Measurements from ENCODE around the gene ZBTB18. TPM values are rescaled to one million over a fixed set of nuclear protein-coding genes. Genes with fewer than 3 reads are reported as not detected.

Gene ZBTB18
- polyA plus RNA-seq, 3 donors, result 3.0 to 45.5 (median 3.6) TPM

GRCh38 chr1:244010703-244011123 is 40.4 kb upstream of the ZBTB18 start:
- Mint-ChIP-seq H3K36me3 (no peaks in the 10 kb centered on the region), H3K27ac (peak overlapping the region in 3 of 7 donors; percentile 31 to 83 (median 56)), H3K27me3 (ENCODE audit: low read depth in 3 of 3) (peaks cover 0 to 2% (median 2%) of the 10 kb centered on the region in 3 donors), H3K4me1 (peaks cover 14% of the 10 kb centered on the region), H3K9me3 (no peaks in the 10 kb centered on the region), H3K4me3 (peak overlapping the region; percentile 51 to 59)
- no peak overlapping the region for H3K9ac ChIP-seq (ENCODE audit: insufficient read depth, low read length, poor library complexity, severe bottlenecking)
- WGBS (ENCODE audit: insufficient coverage), result no CpG with 5 or more reads among the region's 2 CpGs
- peak in 1 of 3 donors; percentile 14 for DNase-seq
- intact Hi-C loops (cut with micrococcal nuclease), result no loop called here
- no peaks in the 10 kb centered on the region for H3K36me3 ChIP-seq (replicated peaks in 1 of 2; ENCODE audit: control insufficient read depth in 1 of 2, insufficient read depth in 2 of 2, low read length in 2 of 2)
- H2AFZ ChIP-seq (ENCODE audit: insufficient read depth, low read depth, low read length, poor library complexity, severe bottlenecking), result peak overlapping the region; percentile 6
- H3K4me1 ChIP-seq (ENCODE audit: control insufficient read depth in 1 of 2, insufficient read depth in 2 of 2, low read length in 2 of 2), result peaks cover 7 to 12% of the 10 kb centered on the region in 2 donors
- TF ChIP-seq CTCF (IDR thresholded peaks at IDR 0.05), result no peak
- no peaks in the 10 kb centered on the region for H3K79me2 ChIP-seq (ENCODE audit: insufficient read depth, low read length)
- H3K9me3 ChIP-seq (replicated peaks in 1 of 2; ENCODE audit: control insufficient read depth in 1 of 2, insufficient read depth in 1 of 2, low read length in 2 of 2), result no peaks in the 10 kb centered on the region
- H3K27me3 ChIP-seq (ENCODE audit: control insufficient read depth in 2 of 2, insufficient read depth in 2 of 2, low read length in 2 of 2), result no peaks in the 10 kb centered on the region
- peak overlapping the region; percentile 32 for H3K4me2 ChIP-seq (replicated peaks; ENCODE audit: extremely low read depth, low read length, poor library complexity, severe bottlenecking)
- H3K27ac ChIP-seq (ENCODE audit: low read depth in 1 of 2, low read length in 2 of 2), result no peak overlapping the region
- H4K20me1 ChIP-seq (ENCODE audit: insufficient read depth, low read length), result no peaks in the 10 kb centered on the region
- peak overlapping the region in 1 of 3 experiments; percentile 13 for H3K4me3 ChIP-seq (replicated peaks in 1 of 3; ENCODE audit: low read depth in 2 of 3, low read length in 3 of 3)

DNA sequence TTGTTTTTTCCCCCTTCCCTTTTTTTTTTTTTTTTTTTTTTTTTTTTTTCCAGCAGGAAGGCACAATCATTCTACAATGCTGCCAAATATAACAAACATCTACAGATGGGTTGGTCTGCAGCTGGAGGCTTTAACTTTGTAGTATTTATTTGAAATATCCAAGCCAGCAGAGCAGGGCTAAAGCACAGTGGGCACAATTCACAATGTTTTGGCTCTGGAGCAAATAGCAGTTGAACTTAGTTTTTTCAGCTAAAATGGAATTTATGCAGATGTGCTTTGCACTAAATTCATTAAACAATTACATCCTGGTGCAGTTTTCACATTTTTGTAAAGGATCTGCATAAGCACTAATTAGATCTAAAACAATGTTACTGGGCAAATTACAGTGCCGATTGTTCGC is 39.8 kb upstream of the ZBTB18 start:
- Mint-ChIP-seq H3K27me3 (ENCODE audit: low read depth in 3 of 3) (peaks cover 0 to 2% (median 2%) of the 10 kb centered on the region in 3 donors), H3K9me3 (no peaks in the 10 kb centered on the region), H3K4me3 (no peak overlapping the region), H3K27ac (no peak overlapping the region), H3K36me3 (no peaks in the 10 kb centered on the region), H3K4me1 (peaks cover 14% of the 10 kb centered on the region)
- Histone ChIP-seq H3K9ac (ENCODE audit: insufficient read depth, low read length, poor library complexity, severe bottlenecking) (no peak overlapping the region), H3K4me2 (replicated peaks; ENCODE audit: extremely low read depth, low read length, poor library complexity, severe bottlenecking) (peak overlapping the region; percentile 32), H3K27me3 (ENCODE audit: control insufficient read depth in 2 of 2, insufficient read depth in 2 of 2, low read length in 2 of 2) (no peaks in the 10 kb centered on the region), H2AFZ (ENCODE audit: insufficient read depth, low read depth, low read length, poor library complexity, severe bottlenecking) (no peak overlapping the region), H3K79me2 (ENCODE audit: insufficient read depth, low read length) (no peaks in the 10 kb centered on the region), H4K20me1 (ENCODE audit: insufficient read depth, low read length) (no peaks in the 10 kb centered on the region), H3K36me3 (replicated peaks in 1 of 2; ENCODE audit: control insufficient read depth in 1 of 2, insufficient read depth in 2 of 2, low read length in 2 of 2) (no peaks in the 10 kb centered on the region), H3K4me1 (ENCODE audit: control insufficient read depth in 1 of 2, insufficient read depth in 2 of 2, low read length in 2 of 2) (peaks cover 7 to 12% of the 10 kb centered on the region in 2 donors), H3K27ac (ENCODE audit: low read depth in 1 of 2, low read length in 2 of 2) (no peak overlapping the region), H3K4me3 (replicated peaks in 1 of 3; ENCODE audit: low read depth in 2 of 3, low read length in 3 of 3) (no peak overlapping the region), H3K9me3 (replicated peaks in 1 of 2; ENCODE audit: control insufficient read depth in 1 of 2, insufficient read depth in 1 of 2, low read length in 2 of 2) (no peaks in the 10 kb centered on the region)
- no CpG with 5 or more reads among the region's 2 CpGs for WGBS (ENCODE audit: insufficient coverage)
- TF ChIP-seq CTCF (IDR thresholded peaks at IDR 0.05), result no peak
- intact Hi-C loops (cut with micrococcal nuclease), result no loop called here
- no peak for DNase-seq

Measured in CD14-positive monocyte (primary cell).